ENCODE data around the gene PTPN23.

- no peak for TF ChIP-seq CTCF (IDR thresholded peaks at IDR 0.05)
- no peak for TF ChIP-seq POLR2A (IDR thresholded peaks at IDR 0.05)
- no peak for TF ChIP-seq POLR2AphosphoS5 (IDR thresholded peaks at IDR 0.05)
Measured at GRCh38 chr3:47339951-47340350, 40.9 kb upstream of the PTPN23 start.
